Gastroesophageal sphincter (tissue), 4 donors: ENCODE measurements around the gene KCNE4. TPM values are rescaled to one million over a fixed set of nuclear protein-coding genes. Genes with fewer than 3 reads are reported as not detected.

Experiments
- ATAC-seq: fragments of 150-250 bp; one replicate; pipeline ENCODE4 v1.9.1; 2016; ENCODE audit warnings: mild to moderate bottlenecking, moderate library complexity
- H3K27ac ChIP-seq, 4 donors: fragments of 200-600 bp; sonication (generic) in 3 of 4; 1 replicate in 3 of 4; 2 replicates in 1 of 4; pipeline ENCODE4 v1.5.1; 2016 to 2019
- H3K27me3 ChIP-seq: fragments of 200-600 bp; sonication (generic); one replicate; pipeline ENCODE4 v1.5.1; 2019
- H3K36me3 ChIP-seq, 2 donors: fragments of 200-600 bp; sonication (generic); one replicate each; pipeline ENCODE4 v1.5.1; 2019; ENCODE audit warnings: control low read depth in 1 of 2
- H3K4me1 ChIP-seq, 3 donors: fragments of 200-600 bp; sonication (generic); 1 replicate in 2 of 3; 2 replicates in 1 of 3; pipeline ENCODE4 v1.5.1; 2016 to 2019; ENCODE audit warnings: control low read depth in 2 of 3
- H3K4me3 ChIP-seq, 2 donors: fragments of 200-600 bp; sonication (generic); one replicate each; pipeline ENCODE4 v1.5.1; 2019; ENCODE audit warnings: mild to moderate bottlenecking in 1 of 2, moderate library complexity in 1 of 2
- H3K9me3 ChIP-seq, 3 donors: fragments of 200-600 bp; sonication (generic); one replicate each; pipeline ENCODE4 v1.5.1; 2017 to 2019; ENCODE audit warnings: control low read depth in 2 of 3
- EP300 ChIP-seq: sonication (generic); formaldehyde crosslinking; IDR thresholded peaks from one replicate; pipeline ENCODE4 v1.6.1; 2017; ENCODE audit warnings: antibody characterized with exemption, mild to moderate bottlenecking
- POLR2A ChIP-seq, 2 donors: fragments of 450-650 bp; IDR thresholded peaks; one replicate each; pipeline ENCODE4 v1.6.1; 2017; ENCODE audit warnings: antibody characterized with exemption in 2 of 2, mild to moderate bottlenecking in 2 of 2, moderate library complexity in 1 of 2
- POLR2AphosphoS5 ChIP-seq: sonication (generic); formaldehyde crosslinking; IDR thresholded peaks from one replicate; pipeline ENCODE4 v1.6.1; 2017; ENCODE audit warnings: antibody characterized with exemption
- WGBS, 2 donors: methylation state at CpG; one replicate each; pipeline ENCODE4 v1.1.5; 2018; ENCODE audit warnings: low coverage in 1 of 2; 5-methylcytosine and 5-hydroxymethylcytosine counted together
- total RNA-seq, 4 donors: library from RNA; depleted of rRNA; stranded (reverse); fragments of >200 nt; gene quantifications; one replicate each; pipeline ENCODE4 v1.1.0, GENCODE V29; 2016
- TF ChIP-seq, protein P1 (sequence below), 4 experiments: fragments of 200-600 bp in 2 of 4; fragments of 450-650 bp in 2 of 4; sonication (generic) in 1 of 4; IDR thresholded peaks; one replicate each; pipeline ENCODE4 v1.5.1; 2017 to 2019; ENCODE audit warnings: antibody characterized with exemption in 4 of 4, mild to moderate bottlenecking in 2 of 4, moderate library complexity in 2 of 4

Gene KCNE4
- total RNA-seq, 4 donors from 2014 or later = 13.0 to 24.8 (median 20.0) TPM

DNA sequence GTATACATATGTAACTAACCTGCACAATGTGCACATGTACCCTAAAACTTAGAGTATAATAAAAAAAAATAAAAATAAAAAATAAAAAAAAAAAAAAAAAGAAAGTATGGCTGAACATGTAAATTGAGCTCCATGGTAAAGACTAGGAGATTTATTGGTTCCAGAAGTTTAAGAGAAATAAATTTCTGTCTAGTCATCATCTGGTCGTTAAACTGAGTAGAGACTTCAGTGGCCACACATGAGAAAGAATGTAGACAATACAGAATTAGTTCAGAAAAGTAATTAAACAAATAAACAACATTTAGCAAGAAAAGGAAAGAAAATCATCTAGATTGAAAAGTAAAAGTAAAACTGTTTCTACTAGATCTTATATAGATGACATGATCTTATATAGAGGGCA is 12.4 kb upstream of the KCNE4 start:
- Histone ChIP-seq H3K36me3 (no peaks in the 10 kb centered on the region), H3K27ac (no peak overlapping the region), H3K9me3 (no peaks in the 10 kb centered on the region), H3K4me3 (no peak overlapping the region), H3K27me3 (no peaks in the 10 kb centered on the region), H3K4me1 (peaks cover 0 to 16% (median 0%) of the 10 kb centered on the region in 3 donors)
- no peak for ATAC-seq
- TF ChIP-seq, protein P1, sequence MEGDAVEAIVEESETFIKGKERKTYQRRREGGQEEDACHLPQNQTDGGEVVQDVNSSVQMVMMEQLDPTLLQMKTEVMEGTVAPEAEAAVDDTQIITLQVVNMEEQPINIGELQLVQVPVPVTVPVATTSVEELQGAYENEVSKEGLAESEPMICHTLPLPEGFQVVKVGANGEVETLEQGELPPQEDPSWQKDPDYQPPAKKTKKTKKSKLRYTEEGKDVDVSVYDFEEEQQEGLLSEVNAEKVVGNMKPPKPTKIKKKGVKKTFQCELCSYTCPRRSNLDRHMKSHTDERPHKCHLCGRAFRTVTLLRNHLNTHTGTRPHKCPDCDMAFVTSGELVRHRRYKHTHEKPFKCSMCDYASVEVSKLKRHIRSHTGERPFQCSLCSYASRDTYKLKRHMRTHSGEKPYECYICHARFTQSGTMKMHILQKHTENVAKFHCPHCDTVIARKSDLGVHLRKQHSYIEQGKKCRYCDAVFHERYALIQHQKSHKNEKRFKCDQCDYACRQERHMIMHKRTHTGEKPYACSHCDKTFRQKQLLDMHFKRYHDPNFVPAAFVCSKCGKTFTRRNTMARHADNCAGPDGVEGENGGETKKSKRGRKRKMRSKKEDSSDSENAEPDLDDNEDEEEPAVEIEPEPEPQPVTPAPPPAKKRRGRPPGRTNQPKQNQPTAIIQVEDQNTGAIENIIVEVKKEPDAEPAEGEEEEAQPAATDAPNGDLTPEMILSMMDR (IDR thresholded peaks at IDR 0.05) = no peak
- TF ChIP-seq EP300 (no peak), POLR2A (IDR thresholded peaks at IDR 0.05) (no peak), POLR2AphosphoS5 (no peak)
- WGBS, 2 donors = 56% methylated on average over 1 of the region's 1 CpG; no CpG with 5 or more reads in 1 of the 2 donors

DNA sequence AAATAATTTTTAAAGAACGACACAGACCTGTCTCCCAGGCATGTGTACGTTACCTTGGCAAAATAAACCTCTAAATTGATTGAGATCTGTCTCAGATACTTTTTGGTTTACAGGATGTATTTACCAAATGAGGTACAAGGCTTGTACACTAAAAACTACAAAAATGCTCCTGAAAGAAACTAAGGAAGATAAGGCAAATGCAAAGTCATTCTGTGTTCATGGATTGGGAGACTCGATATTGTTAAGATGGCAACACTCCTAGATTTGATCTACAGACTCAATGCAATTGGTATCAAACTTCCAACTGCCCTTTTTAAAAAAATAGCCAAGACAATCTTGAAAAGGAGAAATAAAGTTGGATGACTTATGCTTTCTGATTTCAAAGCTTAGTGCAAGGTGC is 11.5 kb upstream of the KCNE4 start:
- no peak for ATAC-seq
- Histone ChIP-seq H3K36me3 (no peaks in the 10 kb centered on the region), H3K27me3 (no peaks in the 10 kb centered on the region), H3K4me3 (no peak overlapping the region), H3K9me3 (no peaks in the 10 kb centered on the region), H3K27ac (no peak overlapping the region), H3K4me1 (peaks cover 0 to 16% (median 0%) of the 10 kb centered on the region in 3 donors)
- TF ChIP-seq, protein P1 (IDR thresholded peaks at IDR 0.05) = no peak
- TF ChIP-seq POLR2AphosphoS5 (no peak), POLR2A (IDR thresholded peaks at IDR 0.05) (no peak), EP300 (no peak)
- 87 to 100% methylated on average over 2 to 3 of the region's 3 CpGs for WGBS, 2 donors

DNA sequence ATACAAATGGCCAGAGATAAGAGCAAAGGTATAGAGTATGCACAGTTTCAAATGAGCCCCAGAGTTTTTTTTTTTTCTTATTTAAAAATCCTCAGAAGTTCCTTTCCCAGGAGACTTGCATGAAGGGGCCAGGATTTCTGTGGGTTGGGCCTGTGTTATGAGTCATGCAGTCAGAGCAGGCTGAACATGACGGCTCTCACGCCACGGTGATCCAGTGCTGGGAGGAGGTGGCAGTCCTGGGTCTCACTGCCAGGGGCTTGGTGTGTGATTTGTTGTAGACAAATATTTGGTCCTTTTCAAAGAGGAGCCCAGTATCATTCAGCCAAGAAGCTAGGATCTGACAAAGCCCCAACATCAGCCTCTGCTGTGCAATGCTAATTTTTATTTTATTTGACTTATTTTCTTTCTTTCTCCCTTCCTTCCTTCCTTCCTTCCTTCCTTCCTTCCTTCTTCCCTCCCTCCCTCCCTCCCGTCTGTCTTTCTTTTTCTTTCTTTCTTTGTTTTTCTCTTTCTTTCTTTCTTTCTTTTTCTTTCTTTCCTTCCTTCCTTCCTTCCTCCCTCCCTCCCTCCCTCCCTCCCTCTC is 10.4 kb upstream of the KCNE4 start:
- no peaks in the 10 kb centered on the region for H3K36me3 ChIP-seq
- ATAC-seq = peak; percentile 89
- peaks cover 0 to 17% (median under 1%) of the 10 kb centered on the region in 3 donors for H3K4me1 ChIP-seq
- no peaks in the 10 kb centered on the region for H3K9me3 ChIP-seq
- TF ChIP-seq POLR2AphosphoS5 (no peak), EP300 (no peak), POLR2A (IDR thresholded peaks at IDR 0.05) (no peak)
- TF ChIP-seq, protein P1 (IDR thresholded peaks at IDR 0.05) = no peak
- 8 to 16% methylated on average over 4 of the region's 4 CpGs for WGBS, 2 donors
- H3K27ac ChIP-seq = peak overlapping the region in 3 of 4 donors; percentile 21 to 70 (median 62)
- H3K27me3 ChIP-seq = no peaks in the 10 kb centered on the region
- H3K4me3 ChIP-seq = no peak overlapping the region

DNA sequence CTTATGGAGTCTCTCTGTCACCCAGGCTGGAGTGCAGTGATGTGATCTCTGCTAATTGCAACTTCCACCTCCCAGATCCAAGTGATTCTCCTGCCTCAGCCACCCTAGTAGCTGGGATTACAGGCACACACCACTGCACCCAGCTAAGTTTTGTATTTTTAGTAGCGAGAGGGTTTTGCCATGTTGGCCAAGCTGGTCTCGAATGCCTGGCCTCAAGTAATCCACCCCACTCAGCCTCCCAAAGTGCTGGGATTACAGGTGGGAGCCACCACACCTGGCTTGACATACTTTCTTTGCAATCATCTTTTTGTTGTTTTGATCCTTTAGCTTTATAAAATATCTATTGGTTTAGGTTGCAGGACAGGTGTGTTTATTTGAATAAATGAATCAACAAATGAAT is 9.7 kb upstream of the KCNE4 start:
- Histone ChIP-seq H3K27ac (no peak overlapping the region), H3K4me1 (peaks cover 0 to 24% (median 5%) of the 10 kb centered on the region in 3 donors), H3K27me3 (no peaks in the 10 kb centered on the region), H3K36me3 (no peaks in the 10 kb centered on the region), H3K9me3 (no peaks in the 10 kb centered on the region), H3K4me3 (no peak overlapping the region)
- no peak for TF ChIP-seq POLR2AphosphoS5
- TF ChIP-seq, protein P1 (IDR thresholded peaks at IDR 0.05) = no peak
- no peak for TF ChIP-seq POLR2A (IDR thresholded peaks at IDR 0.05)
- TF ChIP-seq EP300 = no peak
- WGBS, 2 donors = 94% methylated on average over 2 of the region's 2 CpGs; no CpG with 5 or more reads in 1 of the 2 donors
- ATAC-seq = no peak

DNA sequence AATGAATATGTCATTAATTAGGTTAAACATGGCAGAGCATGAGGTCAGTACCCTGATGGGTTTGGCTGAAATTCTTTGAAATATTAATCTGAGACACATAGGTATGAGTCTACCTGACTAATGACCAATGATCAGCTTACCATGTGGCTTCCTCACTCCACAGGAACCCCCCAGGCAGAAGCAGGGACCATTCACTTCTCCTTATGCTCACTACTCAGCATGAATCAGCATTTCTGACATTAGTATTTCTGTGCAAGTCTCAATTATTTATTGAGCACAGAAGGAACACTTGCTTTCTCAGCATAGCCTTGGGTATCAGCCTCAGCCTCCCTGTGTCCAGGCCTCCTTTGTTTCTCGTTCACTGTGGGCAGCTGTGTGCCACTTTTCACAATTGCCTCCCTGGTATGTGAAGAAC is 9.3 kb upstream of the KCNE4 start:
- 100% methylated on average over 1 of the region's 1 CpG for WGBS, 2 donors
- Histone ChIP-seq H3K4me3 (no peak overlapping the region), H3K27me3 (no peaks in the 10 kb centered on the region), H3K4me1 (peaks cover 0 to 28% (median 8%) of the 10 kb centered on the region in 3 donors), H3K27ac (no peak overlapping the region), H3K36me3 (no peaks in the 10 kb centered on the region), H3K9me3 (no peaks in the 10 kb centered on the region)
- TF ChIP-seq, protein P1 (IDR thresholded peaks at IDR 0.05) = no peak
- no peak for TF ChIP-seq POLR2AphosphoS5
- ATAC-seq = no peak
